Peyer's patch (tissue), 4 donors: Measurements from ENCODE around the gene ANKRD13D.

Experiments
- POLR2A ChIP-seq, 2 donors: fragments of 450-650 bp; IDR thresholded peaks; one replicate each; pipeline ENCODE4 v1.5.1; 2017; ENCODE audit warnings: antibody characterized with exemption in 2 of 2, mild to moderate bottlenecking in 2 of 2, moderate library complexity in 2 of 2
- TF ChIP-seq, protein P1 (sequence below), 6 experiments: fragments of 450-650 bp in 4 of 6; fragments of 200-600 bp in 2 of 6; sonication (generic) in 1 of 6; IDR thresholded peaks; one replicate each; pipeline ENCODE4 v1.5.1; 2017 to 2019; ENCODE audit warnings: antibody characterized with exemption in 6 of 6, mild to moderate bottlenecking in 3 of 6, moderate library complexity in 1 of 6

DNA sequence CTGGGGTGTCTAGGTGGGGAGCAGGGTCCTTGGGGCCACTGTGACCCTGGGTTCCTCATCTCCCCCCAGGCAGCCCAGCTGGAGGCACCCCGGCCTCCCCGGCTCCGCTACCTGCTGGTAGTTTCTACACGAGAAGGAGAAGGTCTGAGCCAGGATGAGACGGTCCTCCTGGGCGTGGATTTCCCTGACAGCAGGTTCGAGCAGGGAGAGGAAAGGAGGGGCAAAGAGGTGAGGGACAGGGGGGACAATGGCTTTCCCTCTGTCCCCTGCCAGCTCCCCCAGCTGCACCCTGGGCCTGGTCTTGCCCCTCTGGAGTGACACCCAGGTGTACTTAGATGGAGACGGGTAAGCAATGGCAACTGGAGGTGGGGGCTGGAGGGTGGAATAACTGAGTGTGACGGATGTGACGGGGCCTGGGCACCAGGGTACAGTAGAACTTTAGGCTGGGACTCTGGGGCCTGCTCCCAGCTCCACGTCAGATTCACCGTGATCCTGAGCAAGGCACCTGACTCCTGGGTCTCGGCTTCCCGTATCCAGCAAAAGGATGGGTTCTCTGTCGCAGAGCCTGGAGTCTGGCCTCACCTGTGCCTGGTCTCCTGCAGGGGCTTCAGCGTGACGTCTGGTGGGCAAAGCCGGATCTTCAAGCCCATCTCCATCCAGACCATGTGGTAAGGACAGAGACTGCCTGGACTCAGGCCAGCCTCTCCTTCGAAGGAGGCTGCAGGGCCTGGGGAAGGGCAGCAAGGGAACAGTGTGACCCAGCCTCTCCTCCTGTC lies 17.9 kb downstream of the ANKRD13D start:
- TF ChIP-seq POLR2A (IDR thresholded peaks at IDR 0.05): no peak
- TF ChIP-seq, protein P1, sequence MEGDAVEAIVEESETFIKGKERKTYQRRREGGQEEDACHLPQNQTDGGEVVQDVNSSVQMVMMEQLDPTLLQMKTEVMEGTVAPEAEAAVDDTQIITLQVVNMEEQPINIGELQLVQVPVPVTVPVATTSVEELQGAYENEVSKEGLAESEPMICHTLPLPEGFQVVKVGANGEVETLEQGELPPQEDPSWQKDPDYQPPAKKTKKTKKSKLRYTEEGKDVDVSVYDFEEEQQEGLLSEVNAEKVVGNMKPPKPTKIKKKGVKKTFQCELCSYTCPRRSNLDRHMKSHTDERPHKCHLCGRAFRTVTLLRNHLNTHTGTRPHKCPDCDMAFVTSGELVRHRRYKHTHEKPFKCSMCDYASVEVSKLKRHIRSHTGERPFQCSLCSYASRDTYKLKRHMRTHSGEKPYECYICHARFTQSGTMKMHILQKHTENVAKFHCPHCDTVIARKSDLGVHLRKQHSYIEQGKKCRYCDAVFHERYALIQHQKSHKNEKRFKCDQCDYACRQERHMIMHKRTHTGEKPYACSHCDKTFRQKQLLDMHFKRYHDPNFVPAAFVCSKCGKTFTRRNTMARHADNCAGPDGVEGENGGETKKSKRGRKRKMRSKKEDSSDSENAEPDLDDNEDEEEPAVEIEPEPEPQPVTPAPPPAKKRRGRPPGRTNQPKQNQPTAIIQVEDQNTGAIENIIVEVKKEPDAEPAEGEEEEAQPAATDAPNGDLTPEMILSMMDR (IDR thresholded peaks at IDR 0.05): no peak
